ENCODE measurements around the gene TMEM139.

Gene TMEM139
- 0 to 0.90 (median 0.37) reads per million in 9 experiments for total RNA-seq

DNA sequence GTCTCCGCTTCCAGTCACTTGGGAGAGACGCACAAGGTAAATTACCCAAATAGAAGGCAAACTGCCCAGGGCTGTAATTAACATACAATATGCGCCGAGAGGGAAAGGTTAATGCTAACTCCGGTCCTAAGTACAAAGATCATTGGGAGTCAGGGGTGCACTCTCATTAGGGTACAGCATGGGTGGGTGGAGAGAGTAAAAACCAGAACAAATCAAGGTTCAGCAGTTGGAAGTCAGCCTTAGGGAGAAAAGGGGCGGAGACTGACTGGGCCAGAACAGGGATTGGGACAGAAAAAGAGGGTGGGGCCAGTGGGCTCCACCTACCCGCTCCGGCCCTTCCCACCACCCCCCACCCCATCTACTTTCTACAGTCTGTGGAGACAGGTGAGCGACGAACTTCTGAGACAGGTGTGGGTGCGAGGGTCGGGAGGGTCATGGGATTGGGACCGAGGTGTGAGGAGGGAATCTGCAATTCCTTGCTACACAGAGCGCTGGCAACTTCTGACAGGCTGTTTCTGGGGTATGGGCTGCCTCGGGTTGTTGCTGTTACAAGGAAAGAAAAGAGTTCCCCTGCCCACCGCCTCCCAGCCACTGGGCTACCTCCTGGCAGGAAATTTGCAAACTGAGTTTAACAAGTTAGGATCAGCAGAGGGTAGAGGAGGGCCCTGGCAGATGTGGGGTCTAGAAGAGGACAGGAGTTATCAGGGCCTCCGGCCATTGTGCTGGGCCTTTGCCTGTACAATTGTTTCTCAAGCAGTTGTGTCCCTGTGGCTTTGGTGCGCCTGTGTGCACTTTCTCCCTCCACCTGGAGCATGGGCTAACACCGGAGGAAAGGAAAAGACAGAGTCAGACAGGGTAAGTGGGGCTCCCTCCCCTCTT, at the start of gene TMEM139:
Gene TMEM139, plus strand, starts transcription at position 368 of the 879 bp plus-strand sequence. CDS start 1,000 bp downstream, outside the sequence.
- peak within 1 kb of the TSS in 1 of 2 donors; percentile 20 for H3K27ac Mint-ChIP-seq
- H3K4me3 Mint-ChIP-seq, result no peak within 1 kb of the TSS
- no peak for ATAC-seq (replicated peaks)
- peaks cover 9% of the 10 kb centered on the region for H3K36me3 Mint-ChIP-seq (ENCODE audit: insufficient read depth)
- DNase-seq, result no peak
- no peaks in the 10 kb centered on the region for H3K9me3 Mint-ChIP-seq
- H3K27me3 Mint-ChIP-seq, result no peaks in the 10 kb centered on the region
- H3K4me1 Mint-ChIP-seq (ENCODE audit: low read depth in 2 of 2), result peaks cover 26 to 27% of the 10 kb centered on the region in 2 donors

- no peak for DNase-seq
- peaks cover 0 to 3% of the 10 kb centered on the region in 2 donors for H3K4me1 Mint-ChIP-seq (ENCODE audit: low read depth in 2 of 2)
Observed at GRCh38 chr7:143235561-143235960, 49.2 kb upstream of the TMEM139 start.

DNA sequence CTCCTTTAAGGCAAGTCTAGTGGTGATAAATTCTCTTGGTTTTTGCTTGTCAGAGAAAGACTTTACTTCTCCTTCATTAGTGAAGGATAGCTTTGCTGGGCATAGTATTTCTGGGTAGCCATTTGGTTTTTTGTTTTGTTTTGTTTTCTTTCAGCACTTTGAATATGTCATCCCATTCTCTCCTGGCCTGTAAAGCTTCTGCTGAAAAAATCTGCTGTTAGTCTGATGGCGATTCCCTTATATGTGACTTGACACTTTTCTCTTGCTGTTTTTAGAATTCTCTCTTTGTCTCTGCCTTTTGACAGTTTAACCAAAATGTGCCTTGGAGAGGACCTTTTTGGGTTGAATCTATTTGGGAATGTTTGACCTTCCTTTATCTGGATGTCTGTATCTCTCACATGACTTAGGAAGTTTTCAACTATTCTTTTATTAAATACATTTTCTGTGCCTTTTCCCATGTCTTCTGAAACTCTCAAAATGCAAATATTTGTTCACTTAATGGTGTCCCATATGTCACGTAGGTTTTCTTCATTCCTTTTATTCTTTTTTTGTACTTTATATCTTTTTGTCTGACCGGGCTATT, 48.3 kb upstream of the TMEM139 start:
- Mint-ChIP-seq H3K27me3 (peaks cover 12 to 24% of the 10 kb centered on the region in 2 donors), H3K4me1 (ENCODE audit: low read depth in 2 of 2) (peaks cover 0 to 9% of the 10 kb centered on the region in 2 donors), H3K27ac (no peak overlapping the region), H3K4me3 (no peak overlapping the region), H3K9me3 (peaks cover 5 to 18% of the 10 kb centered on the region in 2 donors), H3K36me3 (ENCODE audit: insufficient read depth) (no peaks in the 10 kb centered on the region)
- no peak for ATAC-seq (replicated peaks)
- DNase-seq, result no peak

More at GRCh38 chr7:143235561-143235960, 49.2 kb upstream of the TMEM139 start:
- no peak overlapping the region for H3K27ac Mint-ChIP-seq
- H3K36me3 Mint-ChIP-seq (ENCODE audit: insufficient read depth), result no peaks in the 10 kb centered on the region
- peaks cover 5 to 18% of the 10 kb centered on the region in 2 donors for H3K9me3 Mint-ChIP-seq
- peaks cover 12 to 24% of the 10 kb centered on the region in 2 donors for H3K27me3 Mint-ChIP-seq
- ATAC-seq (replicated peaks), result no peak
- H3K4me3 Mint-ChIP-seq, result no peak overlapping the region

- no peaks in the 10 kb centered on the region for H3K36me3 Mint-ChIP-seq (ENCODE audit: insufficient read depth)
- H3K9me3 Mint-ChIP-seq, result peaks cover 5 to 18% of the 10 kb centered on the region in 2 donors
- H3K27ac Mint-ChIP-seq, result no peak overlapping the region
- peaks cover 12 to 24% of the 10 kb centered on the region in 2 donors for H3K27me3 Mint-ChIP-seq
- ATAC-seq (replicated peaks), result no peak
- no peak overlapping the region for H3K4me3 Mint-ChIP-seq
- no peak for DNase-seq
- peaks cover 0 to 12% of the 10 kb centered on the region in 2 donors for H3K4me1 Mint-ChIP-seq (ENCODE audit: low read depth in 2 of 2)
Observed at GRCh38 chr7:143237366-143237765, 47.4 kb upstream of the TMEM139 start.

DNA sequence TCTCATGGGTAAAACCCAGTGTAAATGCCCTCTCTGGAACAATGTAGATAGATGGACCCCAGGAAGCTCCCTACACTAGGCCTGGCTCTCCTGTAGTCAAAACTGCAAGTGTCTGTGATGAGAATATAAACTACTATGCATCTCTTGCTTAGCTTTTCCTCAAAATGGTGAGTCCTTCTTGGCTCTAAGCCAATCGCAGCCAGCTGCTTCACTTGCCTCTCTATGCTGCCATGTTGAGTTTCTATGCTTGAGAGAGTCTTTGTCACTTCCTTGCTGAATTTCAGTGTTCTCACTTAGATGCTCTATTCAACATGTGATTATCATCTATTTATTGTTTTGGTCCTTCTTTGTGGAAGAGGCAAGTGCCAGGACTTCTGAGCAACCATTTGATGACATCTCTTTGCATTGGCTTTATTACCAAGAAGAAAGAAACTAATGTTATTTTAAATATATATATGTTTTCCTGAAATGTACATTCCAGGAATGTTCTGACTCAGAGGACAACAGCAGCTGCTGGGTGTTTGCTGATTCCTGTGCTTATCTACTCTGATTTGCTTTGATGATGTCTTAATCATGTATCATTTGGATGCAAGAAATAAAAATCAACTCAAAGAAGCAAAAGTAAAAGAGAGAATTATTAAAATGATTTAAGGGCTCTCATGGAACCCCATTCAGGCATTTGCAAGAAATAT, 46.3 kb upstream of the TMEM139 start:
- H3K9me3 Mint-ChIP-seq, result peaks cover 5 to 18% of the 10 kb centered on the region in 2 donors
- ATAC-seq (replicated peaks), result no peak
- no peak for DNase-seq
- no peaks in the 10 kb centered on the region for H3K36me3 Mint-ChIP-seq (ENCODE audit: insufficient read depth)
- H3K27me3 Mint-ChIP-seq, result peaks cover 12 to 24% of the 10 kb centered on the region in 2 donors
- H3K27ac Mint-ChIP-seq, result no peak overlapping the region
- H3K4me1 Mint-ChIP-seq (ENCODE audit: low read depth in 2 of 2), result peaks cover 0 to 12% of the 10 kb centered on the region in 2 donors
- H3K4me3 Mint-ChIP-seq, result no peak overlapping the region

DNA sequence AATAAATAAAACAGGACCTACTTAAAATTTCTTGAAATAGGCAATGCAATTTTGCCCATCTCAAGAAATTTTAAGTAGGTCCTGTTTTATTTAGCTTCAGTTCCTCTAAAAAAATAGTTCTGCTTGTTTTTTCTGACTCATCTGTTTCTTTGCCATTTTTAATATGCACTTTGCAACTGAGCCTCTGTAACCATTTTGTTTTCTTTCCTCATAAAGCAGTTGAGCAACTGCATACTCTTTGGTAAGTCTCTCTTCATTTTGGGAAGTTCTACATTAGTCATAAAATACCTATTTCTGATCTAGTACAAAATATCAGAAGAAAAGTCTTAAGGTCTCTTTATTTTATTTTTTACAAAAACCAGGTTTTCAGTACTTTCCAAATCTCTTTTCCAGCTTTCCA, 44.9 kb upstream of the TMEM139 start:
- Mint-ChIP-seq H3K27me3 (peaks cover 12 to 24% of the 10 kb centered on the region in 2 donors), H3K4me1 (ENCODE audit: low read depth in 2 of 2) (peaks cover 3 to 25% of the 10 kb centered on the region in 2 donors), H3K27ac (no peak overlapping the region), H3K36me3 (ENCODE audit: insufficient read depth) (no peaks in the 10 kb centered on the region), H3K9me3 (peaks cover 5 to 18% of the 10 kb centered on the region in 2 donors), H3K4me3 (no peak overlapping the region)
- DNase-seq (no peak), ATAC-seq (replicated peaks) (no peak)

- no peaks in the 10 kb centered on the region for H3K36me3 Mint-ChIP-seq (ENCODE audit: insufficient read depth)
- peak overlapping the region in 1 of 2 donors; percentile 41 for H3K27ac Mint-ChIP-seq
- H3K4me1 Mint-ChIP-seq (ENCODE audit: low read depth in 2 of 2), result peaks cover 5 to 32% of the 10 kb centered on the region in 2 donors
- ATAC-seq (replicated peaks) (peak; percentile 99), DNase-seq (peak; percentile 61 to 67 (median 65))
- peaks cover 5 to 16% of the 10 kb centered on the region in 2 donors for H3K9me3 Mint-ChIP-seq
- peaks cover 11 to 19% of the 10 kb centered on the region in 2 donors for H3K27me3 Mint-ChIP-seq
- no peak overlapping the region for H3K4me3 Mint-ChIP-seq
Observed at GRCh38 chr7:143240291-143241168, 44.2 kb upstream of the TMEM139 start.

GRCh38 chr7:143242306-143242705, 42.5 kb upstream of the TMEM139 start:
- Mint-ChIP-seq H3K4me1 (ENCODE audit: low read depth in 2 of 2) (peaks cover 15 to 47% of the 10 kb centered on the region in 2 donors), H3K4me3 (no peak overlapping the region), H3K27me3 (peaks cover 0 to under 1% of the 10 kb centered on the region in 2 donors), H3K9me3 (no peaks in the 10 kb centered on the region), H3K36me3 (ENCODE audit: insufficient read depth) (no peaks in the 10 kb centered on the region), H3K27ac (no peak overlapping the region)
- ATAC-seq (replicated peaks), result no peak
- DNase-seq, result no peak

DNA sequence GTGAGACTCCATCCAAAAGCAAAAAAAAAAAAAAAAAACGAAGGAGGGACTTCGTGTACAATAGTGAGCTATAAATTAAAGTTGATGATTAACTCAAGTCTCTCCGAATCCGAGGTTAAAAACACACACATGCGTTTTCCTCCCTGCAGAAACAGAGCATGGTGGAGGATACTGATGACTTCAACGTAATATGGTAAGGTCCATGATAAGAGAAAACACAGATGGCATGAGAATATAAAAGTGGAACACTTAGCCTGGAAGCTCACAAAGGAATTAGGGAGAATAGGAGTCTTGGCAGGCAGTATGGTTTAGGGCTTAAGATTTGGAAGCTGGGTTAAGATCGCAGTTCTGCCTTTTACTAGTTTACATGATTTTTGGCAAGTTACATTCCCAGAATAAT, 41.6 kb upstream of the TMEM139 start:
- Mint-ChIP-seq H3K36me3 (ENCODE audit: insufficient read depth) (no peaks in the 10 kb centered on the region), H3K4me3 (no peak overlapping the region), H3K27ac (peak overlapping the region in 1 of 2 donors; percentile 35), H3K27me3 (no peaks in the 10 kb centered on the region), H3K9me3 (no peaks in the 10 kb centered on the region), H3K4me1 (ENCODE audit: low read depth in 2 of 2) (peaks cover 15 to 50% of the 10 kb centered on the region in 2 donors)
- no peak for DNase-seq
- no peak for ATAC-seq (replicated peaks)

- H3K4me3 Mint-ChIP-seq, result no peak overlapping the region
- no peak for ATAC-seq (replicated peaks)
- H3K36me3 Mint-ChIP-seq (ENCODE audit: insufficient read depth), result no peaks in the 10 kb centered on the region
- no peaks in the 10 kb centered on the region for H3K27me3 Mint-ChIP-seq
- no peaks in the 10 kb centered on the region for H3K9me3 Mint-ChIP-seq
- H3K27ac Mint-ChIP-seq, result peak overlapping the region in 1 of 2 donors; percentile 35
- no peak for DNase-seq
- H3K4me1 Mint-ChIP-seq (ENCODE audit: low read depth in 2 of 2), result peaks cover 18 to 53% of the 10 kb centered on the region in 2 donors
Observed at GRCh38 chr7:143243614-143244013, 41.1 kb upstream of the TMEM139 start.

GRCh38 chr7:143244321-143244720, 40.4 kb upstream of the TMEM139 start:
- H3K27ac Mint-ChIP-seq, result no peak overlapping the region
- H3K4me1 Mint-ChIP-seq (ENCODE audit: low read depth in 2 of 2), result peaks cover 21 to 56% of the 10 kb centered on the region in 2 donors
- ATAC-seq (replicated peaks) (no peak), DNase-seq (no peak)
- H3K4me3 Mint-ChIP-seq, result peak overlapping the region in 1 of 2 donors; percentile 35
- H3K27me3 Mint-ChIP-seq, result no peaks in the 10 kb centered on the region
- H3K9me3 Mint-ChIP-seq, result peaks cover 1 to 2% of the 10 kb centered on the region in 2 donors
- no peaks in the 10 kb centered on the region for H3K36me3 Mint-ChIP-seq (ENCODE audit: insufficient read depth)

GRCh38 chr7:143245123-143245522, 39.6 kb upstream of the TMEM139 start:
- ATAC-seq (replicated peaks), result no peak
- Mint-ChIP-seq H3K4me1 (ENCODE audit: low read depth in 2 of 2) (peaks cover 26 to 64% of the 10 kb centered on the region in 2 donors), H3K4me3 (peak overlapping the region; percentile 4 to 30), H3K27me3 (no peaks in the 10 kb centered on the region), H3K36me3 (ENCODE audit: insufficient read depth) (no peaks in the 10 kb centered on the region), H3K27ac (peak overlapping the region in 1 of 2 donors; percentile 72), H3K9me3 (peaks cover 2 to 8% of the 10 kb centered on the region in 2 donors)
- DNase-seq, result no peak
